Esophagus (tissue), 2 donors: Measurements from ENCODE around the gene HDLBP. TPM values are rescaled to one million over a fixed set of nuclear protein-coding genes. Genes with fewer than 3 reads are reported as not detected.

Experiments
- H3K27ac ChIP-seq, 2 donors: one replicate each; pipeline ENCODE4 v1.5.1; 2013; ENCODE audit warnings: low read depth in 2 of 2, mild to moderate bottlenecking in 2 of 2, inconsistent platforms in 1 of 2, low read length in 1 of 2, moderate library complexity in 1 of 2
- H3K27me3 ChIP-seq, 2 donors: one replicate each; pipeline ENCODE4 v1.6.1; 2013; ENCODE audit warnings: low read length in 2 of 2, control low read depth in 1 of 2, mild to moderate bottlenecking in 1 of 2; ENCODE audit not compliant: insufficient read depth in 2 of 2, control insufficient read depth in 1 of 2
- H3K36me3 ChIP-seq, 2 donors: one replicate each; pipeline ENCODE4 v1.6.1; 2013; ENCODE audit warnings: low read length in 1 of 2; ENCODE audit not compliant: control insufficient read depth in 2 of 2, insufficient read depth in 2 of 2
- H3K4me1 ChIP-seq, 2 donors: one replicate each; pipeline ENCODE4 v1.6.1; 2013; ENCODE audit warnings: low read length in 1 of 2; ENCODE audit not compliant: control insufficient read depth in 2 of 2, insufficient read depth in 2 of 2
- H3K4me3 ChIP-seq, 2 donors: one replicate each; pipeline ENCODE4 v1.5.1; 2013; ENCODE audit warnings: low read length in 2 of 2, mild to moderate bottlenecking in 2 of 2, low read depth in 1 of 2, moderate library complexity in 1 of 2
- H3K9me3 ChIP-seq, 2 donors: one replicate each; pipeline ENCODE4 v1.6.1; 2013; ENCODE audit warnings: mild to moderate bottlenecking in 2 of 2, low read depth in 1 of 2, low read length in 1 of 2, moderate library complexity in 1 of 2; ENCODE audit not compliant: control insufficient read depth in 2 of 2, insufficient read depth in 1 of 2
- WGBS, 2 donors: extraction: QIAGEN DNeasy Blood & Tissue Kit; methylation state at CpG; one replicate each; pipeline ENCODE4 v1.1.7; 2013; 5-methylcytosine and 5-hydroxymethylcytosine counted together
- polyA plus RNA-seq, 2 donors: library from polyadenylated mRNA; stranded (reverse); fragments of 200-250 nt; gene quantifications; one replicate each; pipeline ENCODE4 v1.2.3, GENCODE V29; 2013
- donor health status: healthy with polysubstance abuse.
- donor health status: Bipolar disorder and iron deficiency.

HDLBP gene
- polyA plus RNA-seq, 2 donors = 158 to 197 TPM

GRCh38 chr2:241354668-241355658 is 39.5 kb upstream of the HDLBP start:
- peaks cover 4 to 19% of the 10 kb centered on the region in 2 donors for H3K36me3 ChIP-seq
- no peaks in the 10 kb centered on the region for H3K9me3 ChIP-seq
- 29 to 36% methylated on average over 22 to 40 of the region's 40 CpGs for WGBS, 2 donors
- peaks cover 0 to 5% of the 10 kb centered on the region in 2 donors for H3K4me1 ChIP-seq
- H3K27ac ChIP-seq = peak overlapping the region; percentile 87 to 89
- H3K4me3 ChIP-seq = peak overlapping the region in 1 of 2 donors; percentile 35
- H3K27me3 ChIP-seq = no peaks in the 10 kb centered on the region

- Histone ChIP-seq H3K4me1 (peaks cover 0 to 5% of the 10 kb centered on the region in 2 donors), H3K27me3 (no peaks in the 10 kb centered on the region), H3K9me3 (no peaks in the 10 kb centered on the region), H3K36me3 (peaks cover 10 to 20% of the 10 kb centered on the region in 2 donors), H3K27ac (no peak overlapping the region), H3K4me3 (no peak overlapping the region)
- 75% methylated on average over 3 of the region's 3 CpGs for WGBS, 2 donors
These were observed 36.8 kb upstream of the HDLBP start for GRCh38 chr2:241352227-241352626.

GRCh38 chr2:241351640-241352031 is 36.2 kb upstream of the HDLBP start:
- H3K27ac ChIP-seq = no peak overlapping the region
- H3K4me3 ChIP-seq = no peak overlapping the region
- peaks cover 15 to 22% of the 10 kb centered on the region in 2 donors for H3K36me3 ChIP-seq
- H3K9me3 ChIP-seq = no peaks in the 10 kb centered on the region
- H3K4me1 ChIP-seq = peaks cover 0 to 5% of the 10 kb centered on the region in 2 donors
- WGBS, 2 donors = 59 to 69% methylated on average over 3 of the region's 3 CpGs
- H3K27me3 ChIP-seq = no peaks in the 10 kb centered on the region

DNA sequence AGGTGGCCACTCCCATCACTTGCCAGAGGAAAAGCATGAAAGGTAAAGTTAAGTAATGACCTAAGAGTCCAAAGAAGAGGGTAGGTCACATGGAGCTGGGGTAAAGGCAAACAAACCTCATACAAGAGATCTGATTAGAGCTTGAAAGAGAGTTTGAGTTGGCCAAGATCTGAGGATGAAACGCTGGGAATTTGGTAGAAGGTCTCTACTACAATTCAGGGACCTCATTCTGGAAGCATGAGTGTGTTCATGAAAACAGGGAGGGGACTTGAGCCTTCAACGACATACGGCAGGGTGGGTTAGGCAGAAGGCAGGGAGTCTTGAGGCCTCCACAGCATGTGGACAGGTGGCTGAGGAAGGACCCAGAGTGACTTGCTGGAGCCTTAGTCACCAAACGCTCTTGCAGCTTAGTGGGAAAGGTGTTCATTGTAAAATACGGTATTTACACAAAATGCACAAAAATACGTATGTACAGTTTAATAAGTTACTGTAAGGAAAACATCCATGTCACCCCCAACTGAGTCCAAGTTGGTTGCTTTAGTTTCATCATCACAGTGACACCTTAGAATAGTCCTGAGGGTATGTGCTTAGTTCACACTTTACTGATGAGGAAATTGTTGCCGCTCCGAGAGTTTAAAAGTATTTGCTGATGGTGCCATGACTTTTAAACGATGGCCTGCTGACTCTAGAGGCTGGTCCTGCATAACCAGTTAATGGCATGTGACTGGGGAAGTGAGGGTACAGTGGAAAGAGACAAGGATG is 35.6 kb upstream of the HDLBP start:
- Histone ChIP-seq H3K9me3 (no peaks in the 10 kb centered on the region), H3K36me3 (peaks cover 18 to 23% of the 10 kb centered on the region in 2 donors), H3K4me3 (no peak overlapping the region), H3K27ac (peak overlapping the region in 1 of 2 donors; percentile 29), H3K27me3 (no peaks in the 10 kb centered on the region), H3K4me1 (peaks cover 0 to 5% of the 10 kb centered on the region in 2 donors)
- WGBS, 2 donors = 66 to 79% methylated on average over 9 of the region's 9 CpGs

GRCh38 chr2:241350530-241350877 is 35.0 kb upstream of the HDLBP start:
- Histone ChIP-seq H3K36me3 (peaks cover 20 to 23% of the 10 kb centered on the region in 2 donors), H3K27me3 (no peaks in the 10 kb centered on the region), H3K9me3 (no peaks in the 10 kb centered on the region), H3K4me3 (no peak overlapping the region), H3K27ac (no peak overlapping the region), H3K4me1 (peaks cover 0 to 5% of the 10 kb centered on the region in 2 donors)
- 78 to 79% methylated on average over 2 of the region's 2 CpGs for WGBS, 2 donors

GRCh38 chr2:241349941-241350340 is 34.5 kb upstream of the HDLBP start:
- WGBS, 2 donors = 93 to 96% methylated on average over 8 of the region's 8 CpGs

GRCh38 chr2:241344925-241345651 is 29.6 kb upstream of the HDLBP start:
- no peaks in the 10 kb centered on the region for H3K27me3 ChIP-seq
- no peaks in the 10 kb centered on the region for H3K9me3 ChIP-seq
- H3K36me3 ChIP-seq = peaks cover 22 to 34% of the 10 kb centered on the region in 2 donors
- no peak overlapping the region for H3K27ac ChIP-seq
- WGBS, 2 donors = 85 to 86% methylated on average over 9 of the region's 9 CpGs
- peaks cover 0 to 2% of the 10 kb centered on the region in 2 donors for H3K4me1 ChIP-seq
- H3K4me3 ChIP-seq = no peak overlapping the region

More at GRCh38 chr2:241349941-241350340, 34.5 kb upstream of the HDLBP start:
- H3K9me3 ChIP-seq = no peaks in the 10 kb centered on the region
- H3K4me3 ChIP-seq = no peak overlapping the region
- no peaks in the 10 kb centered on the region for H3K27me3 ChIP-seq
- peaks cover 20 to 27% of the 10 kb centered on the region in 2 donors for H3K36me3 ChIP-seq
- H3K4me1 ChIP-seq = peaks cover 0 to 2% of the 10 kb centered on the region in 2 donors
- H3K27ac ChIP-seq = no peak overlapping the region

GRCh38 chr2:241340631-241341163 is 25.2 kb upstream of the HDLBP start:
- H3K36me3 ChIP-seq = peaks cover 23 to 24% of the 10 kb centered on the region in 2 donors
- no peak overlapping the region for H3K27ac ChIP-seq
- H3K4me1 ChIP-seq = peaks cover 0 to 2% of the 10 kb centered on the region in 2 donors
- 70 to 74% methylated on average over 3 of the region's 3 CpGs for WGBS, 2 donors
- H3K4me3 ChIP-seq = no peak overlapping the region
- no peaks in the 10 kb centered on the region for H3K9me3 ChIP-seq
- no peaks in the 10 kb centered on the region for H3K27me3 ChIP-seq
